Astrocyte of the hippocampus (primary cell): ENCODE data around the gene MSMP.

Experiments used
- DNase-seq: peaks from one replicate; pipeline ENCODE4 v3.0.0; 2011; ENCODE audit warnings: low read depth, low spot score

The MSMP gene

DNA sequence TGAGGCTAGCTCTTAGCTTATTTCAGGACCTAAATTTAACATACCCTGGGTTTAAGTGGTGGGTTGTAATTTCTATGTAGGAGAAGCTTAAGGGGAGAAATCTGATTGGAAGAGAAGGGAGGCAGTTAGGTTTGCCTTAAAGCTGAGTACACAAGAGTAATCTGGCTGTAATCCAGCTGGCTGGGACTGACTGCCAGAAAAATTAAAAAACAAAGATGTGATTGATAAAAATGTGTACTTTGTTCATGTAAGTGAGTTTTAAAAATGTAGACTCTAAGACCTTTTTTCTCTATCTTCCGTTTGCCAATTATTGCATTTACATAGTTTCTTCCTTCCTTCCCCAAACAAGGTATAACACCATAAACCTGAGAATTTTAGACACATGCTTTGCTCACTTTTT, 17.5 kb upstream of the MSMP start:
- DNase-seq: no peak

DNA sequence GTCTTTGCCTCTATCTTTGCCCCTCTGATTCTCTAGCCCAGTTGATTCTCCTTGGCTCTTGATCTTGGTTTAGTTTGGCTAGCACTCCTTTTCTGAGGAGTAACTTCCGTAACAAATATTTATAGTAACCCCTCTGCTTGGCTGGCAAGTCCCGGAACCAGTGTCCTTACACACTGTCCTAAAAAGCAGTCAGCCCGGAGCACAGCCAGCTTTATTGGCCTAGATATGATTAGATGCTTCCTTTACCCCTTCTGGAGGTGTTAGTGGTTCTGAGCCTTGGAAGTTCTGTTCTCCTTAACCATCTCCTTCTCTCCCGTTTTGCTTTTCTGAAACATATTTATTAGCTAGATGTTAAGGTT, 17.0 kb upstream of the MSMP start:
- no peak for DNase-seq

GRCh38 chr9:35769763-35770162, 15.7 kb upstream of the MSMP start:
- DNase-seq: no peak

DNA sequence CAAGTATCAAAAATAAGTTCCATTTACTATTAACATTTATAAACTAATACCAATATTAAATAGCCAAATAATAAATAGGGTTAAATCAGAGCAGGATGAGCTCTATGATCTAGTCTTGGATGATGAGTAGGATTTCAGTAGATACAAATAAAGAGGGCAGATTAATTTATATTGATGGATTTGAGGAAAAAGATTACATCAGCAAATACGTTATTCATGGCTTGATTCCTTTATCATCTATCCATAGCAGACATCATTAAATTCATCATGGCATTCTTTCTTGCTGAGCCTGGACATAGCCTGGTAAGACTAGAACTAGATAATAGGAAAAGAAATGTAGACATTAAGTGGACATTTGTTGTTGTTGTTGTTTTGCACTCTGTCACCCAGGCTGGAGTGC, 13.4 kb upstream of the MSMP start:
- DNase-seq: no peak

DNA sequence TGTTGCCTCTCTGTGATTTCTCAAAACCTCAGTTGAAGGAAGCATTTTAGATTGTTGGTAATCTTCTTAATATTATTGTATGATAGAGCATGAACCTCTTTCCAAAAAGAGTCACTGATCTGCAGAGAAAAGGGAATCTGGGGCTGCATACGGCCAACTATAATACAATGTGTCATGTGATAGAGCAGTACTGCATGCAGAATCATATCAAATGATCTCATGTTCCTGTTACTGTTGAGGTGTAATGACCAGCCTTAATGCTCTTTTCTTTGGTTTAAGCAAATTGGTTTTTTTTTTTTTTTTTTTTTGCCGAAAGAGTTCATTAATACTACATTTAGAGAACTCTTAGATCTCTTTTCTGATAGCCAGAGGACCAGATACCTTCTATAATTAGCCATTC, 12.9 kb upstream of the MSMP start:
- DNase-seq: no peak

- no peak for DNase-seq
Measured at GRCh38 chr9:35763803-35764202, 9.7 kb upstream of the MSMP start.

- no peak for DNase-seq
Measured at GRCh38 chr9:35763181-35763580, 9.1 kb upstream of the MSMP start.

DNA sequence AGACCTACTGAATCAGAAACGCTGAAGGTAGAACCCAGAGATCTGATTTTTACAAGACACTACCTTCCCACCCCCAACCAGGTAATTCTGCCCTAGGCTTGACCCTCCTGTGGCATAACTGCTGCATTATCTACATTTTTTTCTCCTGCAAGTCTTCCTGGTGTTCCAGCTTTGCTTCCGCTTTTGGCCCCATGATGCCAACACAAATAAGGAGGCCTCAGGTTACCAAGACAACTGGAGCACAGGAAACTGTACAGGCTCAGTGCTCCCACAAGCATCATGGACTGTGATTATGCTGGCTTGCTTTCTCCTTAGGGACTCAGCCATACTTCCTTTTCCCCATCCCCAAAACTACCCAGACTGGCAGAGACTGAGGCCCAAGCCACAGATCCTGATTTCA, 6.6 kb upstream of the MSMP start:
- DNase-seq: peak; percentile 83

GRCh38 chr9:35759795-35760194, 5.7 kb upstream of the MSMP start:
- no peak for DNase-seq

DNA sequence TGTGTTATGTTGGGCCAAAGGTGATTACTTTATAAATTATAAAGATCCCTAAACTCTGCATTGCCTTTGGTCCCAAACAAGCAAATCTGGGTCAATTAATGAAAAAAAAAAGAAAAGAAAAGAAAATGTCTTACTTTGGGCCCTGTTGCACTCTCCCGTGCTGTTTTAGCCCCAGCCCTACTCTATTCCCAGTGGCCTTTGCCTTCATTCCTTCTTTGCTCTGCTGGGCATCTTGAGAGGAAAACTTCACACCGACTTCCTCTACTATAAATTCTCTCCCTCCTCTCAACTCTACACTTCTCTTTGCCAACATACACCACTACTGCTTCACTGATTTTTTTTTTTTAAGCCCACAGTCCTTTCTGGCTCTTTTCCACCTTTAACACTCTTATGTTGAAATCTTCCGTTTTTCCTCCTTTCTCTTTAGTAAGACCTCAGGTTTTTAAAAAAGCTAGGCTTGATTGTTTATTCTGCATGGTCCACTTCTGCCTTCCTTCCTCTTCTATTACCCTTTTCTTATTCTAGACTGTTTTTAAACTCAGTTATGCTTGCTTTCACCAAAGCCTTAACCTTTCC, 4.5 kb upstream of the MSMP start:
- peak; percentile 25 for DNase-seq

DNA sequence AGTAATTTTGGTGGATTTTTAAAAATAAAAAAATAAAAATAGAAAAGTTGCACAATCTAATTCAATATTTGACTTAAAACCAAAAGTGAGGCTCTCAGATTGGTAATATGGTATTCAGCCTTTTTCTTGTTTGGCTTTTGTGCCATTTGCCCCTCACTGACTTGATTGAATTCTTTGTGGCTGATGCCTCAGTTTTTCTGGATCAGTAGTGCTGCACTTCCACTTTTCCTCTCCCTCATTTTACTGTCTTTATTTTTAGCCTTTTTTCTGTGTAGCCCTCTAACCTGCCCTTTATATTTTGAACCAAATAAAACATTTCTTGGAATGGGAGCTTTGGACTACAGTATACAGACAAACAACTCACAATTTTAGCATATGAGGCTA, 3.8 kb upstream of the MSMP start:
- no peak for DNase-seq

DNA sequence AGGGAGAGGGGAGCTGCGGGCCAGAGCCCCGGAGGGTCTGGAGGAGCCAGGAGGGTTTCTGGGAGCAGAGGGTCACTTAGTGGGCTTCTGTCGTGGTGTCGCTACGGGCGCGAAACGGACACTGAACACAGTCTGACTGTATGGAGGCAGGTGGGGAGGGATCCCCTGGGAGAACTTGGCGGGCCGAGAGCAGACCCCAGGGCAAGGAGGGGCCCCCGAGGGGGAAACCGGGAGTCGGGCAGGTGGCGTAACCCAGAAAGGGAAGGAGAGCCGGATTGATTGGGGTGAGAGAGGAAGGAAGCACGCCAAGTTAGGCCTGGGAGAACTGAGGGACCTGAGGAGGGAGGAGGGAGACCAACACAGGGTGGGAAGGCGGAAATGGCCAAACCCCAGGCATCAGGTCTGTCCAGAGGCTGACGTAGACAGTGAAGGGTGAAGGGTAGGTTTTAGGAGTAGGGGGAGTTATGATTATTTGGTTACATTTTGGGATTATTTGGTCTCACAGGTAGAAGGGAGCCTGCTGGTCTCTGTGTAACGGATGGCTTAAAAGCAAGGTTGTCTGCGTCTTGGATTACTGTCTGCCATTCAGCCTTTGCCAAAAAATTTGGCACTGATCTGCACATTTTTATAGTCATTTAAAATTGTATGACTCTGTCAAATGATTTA, 3.3 kb upstream of the MSMP start:
- peak; percentile 53 for DNase-seq

GRCh38 chr9:35756275-35757225, 2.5 kb upstream of the MSMP start:
- peak; percentile 75 for DNase-seq

DNA sequence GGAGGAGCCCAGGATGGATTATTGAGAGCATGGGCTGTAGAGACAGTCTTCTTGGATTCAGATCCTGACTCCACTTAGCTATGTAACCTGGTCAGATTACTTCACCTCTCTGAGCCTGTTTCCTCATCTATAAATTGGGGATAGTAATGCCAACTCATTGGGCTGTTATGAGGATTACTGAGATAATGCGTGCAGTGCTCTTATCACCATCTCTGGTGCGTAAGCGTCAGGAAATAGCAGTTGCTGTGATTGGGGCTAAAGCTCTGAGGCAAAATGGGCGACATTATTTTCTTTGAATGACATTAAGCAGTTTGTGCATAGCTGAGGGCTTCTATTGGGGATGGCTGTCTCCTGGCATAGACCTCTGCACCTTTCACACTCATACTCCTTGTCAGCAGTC, 995 bp upstream of the MSMP start:
- no peak for DNase-seq

DNA sequence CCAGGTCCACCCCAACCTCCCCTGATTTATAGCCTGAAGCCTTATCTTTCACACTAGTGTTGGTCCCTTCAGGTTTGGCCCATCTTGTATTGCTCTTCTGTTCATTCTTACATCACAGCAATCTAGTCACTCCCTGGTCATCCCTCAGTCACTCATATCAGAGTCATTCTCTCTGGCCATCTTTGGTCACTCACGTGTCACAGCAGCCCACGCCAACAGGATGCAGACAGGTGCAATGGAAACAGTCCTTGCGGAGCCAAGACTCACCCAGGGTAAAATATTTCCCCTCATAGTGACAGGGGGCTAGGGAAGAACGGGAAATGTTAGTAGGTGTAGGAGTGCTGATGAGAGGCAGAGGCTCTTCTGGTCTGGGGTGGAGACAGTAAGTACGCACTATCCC, 610 bp downstream of the MSMP start:
- DNase-seq: no peak

- no peak for DNase-seq
Measured at GRCh38 chr9:35750256-35750531, 3.9 kb downstream of the MSMP start.

DNA sequence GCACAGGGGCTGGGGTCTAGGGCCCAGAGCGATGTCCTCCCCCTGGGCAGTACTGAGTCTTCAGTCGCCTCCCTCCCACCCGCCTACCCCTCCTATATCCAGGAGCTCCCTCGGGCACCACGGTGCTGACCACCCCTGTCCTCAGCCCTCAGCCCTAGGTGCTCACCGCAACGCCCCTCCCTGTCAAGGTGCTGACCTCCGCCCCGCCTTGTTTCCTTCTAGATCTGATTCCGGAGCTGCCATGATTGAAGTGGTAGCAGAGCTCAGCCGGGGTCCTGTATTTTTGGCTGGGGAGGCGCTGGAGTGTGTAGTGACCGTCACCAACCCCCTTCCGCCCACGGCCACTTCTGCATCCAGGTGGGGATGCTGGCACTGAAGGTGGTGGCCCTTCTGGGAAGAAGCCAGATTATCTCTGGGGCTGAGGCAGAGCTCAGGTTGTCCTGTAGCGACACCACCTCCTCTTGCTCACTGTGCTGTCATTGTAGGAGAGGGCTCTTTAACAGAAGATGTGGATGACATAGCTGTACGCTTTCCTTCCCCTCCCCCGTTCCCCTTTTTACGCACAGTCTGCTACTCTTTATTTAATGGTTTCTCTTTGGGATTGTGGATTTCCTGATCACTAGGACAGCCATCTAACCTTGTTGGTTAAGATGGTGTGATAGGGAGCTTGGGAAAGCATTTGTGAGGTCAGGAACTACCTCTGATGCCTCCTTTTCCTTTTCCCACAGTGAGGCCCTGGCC, 4.4 kb downstream of the MSMP start:
- DNase-seq: peak; percentile 35

DNA sequence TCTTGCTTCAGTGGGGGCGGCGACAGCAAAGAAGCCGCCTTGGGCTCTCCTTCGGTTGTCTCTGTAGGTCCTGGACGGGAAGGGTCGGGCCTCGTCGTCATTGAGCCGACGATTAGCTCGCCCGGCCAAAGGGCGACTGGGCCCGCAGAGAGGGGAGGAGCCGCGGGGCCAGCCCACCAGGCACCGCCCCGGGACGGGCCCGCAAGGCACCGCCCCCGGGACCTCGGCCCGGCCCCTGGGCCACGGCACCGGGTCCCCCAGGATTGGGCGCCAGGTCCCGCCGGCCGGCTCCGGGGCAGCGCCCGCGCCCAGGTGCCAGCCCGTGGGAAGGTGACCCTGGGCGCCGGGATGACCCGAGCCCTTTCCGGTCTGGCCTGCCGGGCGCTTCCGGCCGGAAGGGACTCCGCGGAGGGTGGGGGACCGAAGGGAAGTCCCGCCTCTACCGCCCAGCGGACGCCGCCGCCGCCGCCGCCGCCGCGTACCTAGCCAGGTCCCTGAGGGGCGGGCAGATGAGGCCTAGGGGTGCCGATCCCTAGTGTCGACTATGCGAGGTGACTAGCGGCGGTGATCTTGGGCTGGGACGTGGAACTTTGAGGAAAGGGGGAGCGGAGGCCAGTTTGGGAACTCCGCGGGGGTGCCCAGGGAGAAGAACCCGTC, 5.1 kb downstream of the MSMP start, which contains the start of the genes GBA2 and RGP1:
Gene GBA2, minus strand, starts transcription at position 371 of the 657 bp plus-strand sequence. CDS start 524 bp downstream, outside the sequence.
Gene RGP1, plus strand, starts transcription at position 430 of the 657 bp plus-strand sequence. CDS start 469 bp downstream, outside the sequence.
- peak; percentile 90 for DNase-seq

- peak; percentile 28 for DNase-seq
Measured at GRCh38 chr9:35748242-35748857, 5.7 kb downstream of the MSMP start.

- peak; percentile 26 for DNase-seq
Measured at GRCh38 chr9:35746583-35746982, 7.5 kb downstream of the MSMP start.

DNA sequence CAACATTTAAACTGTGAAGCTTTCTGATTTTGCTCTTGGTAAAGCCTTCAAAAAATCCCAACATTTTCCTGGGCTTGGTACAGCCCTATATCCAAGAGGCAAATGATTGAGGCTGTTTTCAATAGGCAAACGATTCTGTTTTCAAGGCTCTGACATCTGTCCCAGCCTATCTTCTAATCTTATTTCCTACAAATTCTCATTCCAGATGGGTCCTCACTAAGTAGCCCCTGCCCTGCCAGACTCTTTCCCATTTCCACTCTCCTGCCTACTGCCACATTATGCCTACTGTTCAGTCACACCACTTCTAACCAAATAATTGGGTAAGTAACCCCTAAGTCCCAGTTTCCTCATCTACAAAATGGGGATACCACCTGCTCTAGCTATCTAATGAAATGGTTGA, 8.5 kb downstream of the MSMP start:
- DNase-seq: no peak
